HepG2 (cell line): ENCODE results near the gene NAB2. TPM values are rescaled to one million over a fixed set of nuclear protein-coding genes. Genes with fewer than 3 reads are reported as not detected.

Source experiments
- ATAC-seq: fragments of 200-7000 bp; cut with Tn5 transposase; 3 replicates; pipeline ENCODE4 v1.9.1; 2020; ENCODE audit warnings: mild to moderate bottlenecking, moderate library complexity
- BruUV-seq: library from RNA; stranded (reverse); fragments of 400-500 nt; replicated peaks from 2 replicates; lab custom pipeline; 2021; lab: Mats Ljungman, UMichigan
- CTCF ChIA-PET: fragments of 300-600 bp; formaldehyde crosslinking; extraction: SDS; loops from one replicate; lab custom pipeline; 2021; ENCODE audit warnings: low total read pairs, inconsistent platforms, low intra/inter-chr PET ratio; lab: Yijun Ruan, JAX
- POLR2A ChIA-PET: fragments of 350-600 bp; sonication (Branson Sonifier 250); formaldehyde crosslinking; loops from one replicate; lab custom pipeline; 2020; ENCODE audit warnings: antibody characterized with exemption, inconsistent platforms; lab: Yijun Ruan, JAX
- DNase-seq: peaks from one replicate; pipeline ENCODE4 v3.0.0-alpha.2; 2015; ENCODE audit warnings: low spot score
- FAIRE-seq: peaks from 3 replicates; lab custom pipeline; 2011; peaks lifted over from hg19 to GRCh38; lab: Jason Lieb, UNC
- H2AFZ ChIP-seq: one replicate; pipeline ENCODE4 v1.6.1; 2011; ENCODE audit warnings: low read length, inconsistent platforms
- H3K27ac ChIP-seq: fragments of 300-600 bp; 3 replicates; pipeline ENCODE4 v1.8.0; 2011; ENCODE audit warnings: mixed run types, mild to moderate bottlenecking, mixed read lengths, low read length, inconsistent platforms; ENCODE audit not compliant: insufficient read depth; ENCODE audit errors: extremely low read length
- H3K27me3 ChIP-seq, 2 experiments: fragments of 200-600 bp in 1 of 2; 2 replicates in 1 of 2; 3 replicates in 1 of 2; pipeline versions ENCODE4 v1.6.0 to v1.8.0; 2011; ENCODE audit warnings: low read length in 2 of 2, mild to moderate bottlenecking in 2 of 2, moderate library complexity in 2 of 2, inconsistent platforms in 1 of 2; ENCODE audit not compliant: insufficient read depth in 2 of 2, control insufficient read depth in 1 of 2
- H3K36me3 ChIP-seq, 2 experiments: fragments of 200-600 bp in 1 of 2; replicated peaks in 1 of 2; 2 replicates in 1 of 2; 3 replicates in 1 of 2; pipeline versions ENCODE4 v1.5.1 to v1.8.0; 2011; ENCODE audit warnings: low read length in 2 of 2, inconsistent platforms in 1 of 2; ENCODE audit not compliant: insufficient read depth in 2 of 2, control insufficient read depth in 1 of 2
- H3K4me1 ChIP-seq: 2 replicates; pipeline ENCODE4 v1.5.1; 2012; ENCODE audit warnings: low read length, inconsistent platforms; ENCODE audit not compliant: insufficient read depth
- H3K4me2 ChIP-seq: 2 replicates; pipeline ENCODE4 v1.6.0; 2011; ENCODE audit warnings: low read depth, low read length, inconsistent platforms
- H3K4me3 ChIP-seq, 3 experiments: fragments of 200-600 bp in 1 of 3; sonication (generic), shearing (Covaris generic) in 1 of 3; replicated peaks in 1 of 3; 2 replicates each; pipeline ENCODE4 v1.5.1; 2011 to 2016; ENCODE audit warnings: low read length in 3 of 3, inconsistent platforms in 2 of 3, low read depth in 2 of 3, mild to moderate bottlenecking in 2 of 3, control low read depth in 1 of 3, mixed read lengths in 1 of 3; ENCODE audit not compliant: insufficient read depth in 1 of 3
- H3K79me2 ChIP-seq: one replicate; pipeline ENCODE4 v1.6.1; 2011; ENCODE audit warnings: low read length, inconsistent platforms; ENCODE audit not compliant: insufficient read depth
- H3K9ac ChIP-seq: 2 replicates; pipeline ENCODE4 v1.6.0; 2011; ENCODE audit warnings: mild to moderate bottlenecking, low read depth, low read length, inconsistent platforms; ENCODE audit not compliant: insufficient read depth
- H3K9me3 ChIP-seq: 2 replicates; pipeline ENCODE4 v1.5.1; 2012; ENCODE audit warnings: mild to moderate bottlenecking, low read length
- H4K20me1 ChIP-seq: 2 replicates; pipeline ENCODE4 v1.6.0; 2011; ENCODE audit warnings: inconsistent platforms, mild to moderate bottlenecking, low read length, moderate library complexity; ENCODE audit not compliant: insufficient read depth
- AKAP8 ChIP-seq: sonication (generic); formaldehyde crosslinking; IDR thresholded peaks from 2 replicates; pipeline ENCODE4 v1.5.1; 2020; ENCODE audit warnings: mild to moderate bottlenecking, missing genetic modification reagents
- BCL3 ChIP-seq: sonication (generic); formaldehyde crosslinking; IDR thresholded peaks from 2 replicates; pipeline ENCODE4 v1.5.1; 2020; ENCODE audit warnings: mild to moderate bottlenecking, missing genetic modification reagents, moderate library complexity
- DZIP1 ChIP-seq: sonication (generic); formaldehyde crosslinking; IDR thresholded peaks from 2 replicates; pipeline ENCODE4 v1.5.0; 2020; ENCODE audit warnings: mild to moderate bottlenecking, missing genetic modification reagents
- GLI4 ChIP-seq: sonication (generic); formaldehyde crosslinking; IDR thresholded peaks from 2 replicates; pipeline ENCODE4 v1.5.1; 2020; ENCODE audit warnings: missing genetic modification reagents, mild to moderate bottlenecking, moderate library complexity, borderline replicate concordance
- GTF3A ChIP-seq: sonication (generic); formaldehyde crosslinking; conservative IDR thresholded peaks from 2 replicates; pipeline ENCODE4 v1.4.0; 2020; ENCODE audit warnings: mild to moderate bottlenecking, missing genetic modification reagents
- MTF1 ChIP-seq: sonication (generic); formaldehyde crosslinking; IDR thresholded peaks from 2 replicates; pipeline ENCODE4 v1.5.0; 2020; ENCODE audit warnings: missing genetic modification reagents
- NFRKB ChIP-seq: fragments of 450-650 bp; IDR thresholded peaks from 2 replicates; pipeline ENCODE4 v1.6.1; 2017
- PAX8 ChIP-seq: sonication (generic); formaldehyde crosslinking; IDR thresholded peaks from 2 replicates; pipeline ENCODE4 v1.8.0; 2022; ENCODE audit warnings: mild to moderate bottlenecking, missing genetic modification reagents, borderline replicate concordance
- PTBP1 ChIP-seq: fragments of 200-400 bp; formaldehyde crosslinking; IDR thresholded peaks from 2 replicates; pipeline ENCODE4 v1.6.1; 2018; ENCODE audit warnings: low read length, low read depth; ENCODE audit not compliant: poor library complexity, severe bottlenecking
- RFX3 ChIP-seq: IDR thresholded peaks from 2 replicates; pipeline ENCODE4 v1.6.1; 2016; ENCODE audit warnings: missing biosample characterization, missing genetic modification reagents
- SP140L ChIP-seq: sonication (generic); formaldehyde crosslinking; IDR thresholded peaks from 2 replicates; pipeline ENCODE4 v1.4.0; 2020; ENCODE audit warnings: missing genetic modification reagents, borderline replicate concordance
- SP4 ChIP-seq: sonication (generic); formaldehyde crosslinking; IDR thresholded peaks from 2 replicates; pipeline ENCODE4 v1.8.1; 2023; ENCODE audit warnings: mild to moderate bottlenecking, missing genetic modification reagents
- TIGD3 ChIP-seq: sonication (generic); formaldehyde crosslinking; IDR thresholded peaks from 2 replicates; pipeline ENCODE4 v1.5.1; 2020; ENCODE audit warnings: mild to moderate bottlenecking, missing genetic modification reagents, borderline replicate concordance
- TSC22D2 ChIP-seq: sonication (generic); formaldehyde crosslinking; IDR thresholded peaks from 2 replicates; pipeline ENCODE4 v1.5.1; 2020; ENCODE audit warnings: missing genetic modification reagents, mild to moderate bottlenecking, borderline replicate concordance
- ZC3H13 ChIP-seq: sonication (generic); formaldehyde crosslinking; IDR thresholded peaks from 2 replicates; pipeline ENCODE4 v1.8.1; 2023; ENCODE audit warnings: mild to moderate bottlenecking, missing genetic modification reagents, moderate library complexity
- ZNF12 ChIP-seq: sonication (generic); formaldehyde crosslinking; IDR thresholded peaks from 2 replicates; pipeline ENCODE4 v1.5.0; 2020; ENCODE audit warnings: missing genetic modification reagents
- ZNF546 ChIP-seq: sonication (generic); formaldehyde crosslinking; conservative IDR thresholded peaks from 2 replicates; pipeline ENCODE4 v1.8.1; 2023; ENCODE audit warnings: mild to moderate bottlenecking, missing genetic modification reagents
- ZNF616 ChIP-seq: sonication (generic); formaldehyde crosslinking; IDR thresholded peaks from 2 replicates; pipeline ENCODE4 v1.5.0; 2020; ENCODE audit warnings: low read depth, mild to moderate bottlenecking, missing genetic modification reagents
- ZNF839 ChIP-seq: sonication (generic); formaldehyde crosslinking; IDR thresholded peaks from 2 replicates; pipeline ENCODE4 v1.4.0; 2020; ENCODE audit warnings: missing genetic modification reagents, mild to moderate bottlenecking, borderline replicate concordance
- ZNF850 ChIP-seq: sonication (generic); formaldehyde crosslinking; conservative IDR thresholded peaks from 2 replicates; pipeline ENCODE4 v1.9.0; 2021; ENCODE audit warnings: mild to moderate bottlenecking, missing genetic modification reagents
- WGBS: methylation state at CpG from one replicate; pipeline ENCODE4 v1.1.6; 2017; ENCODE audit warnings: low lambda C conversion rate; 5-methylcytosine and 5-hydroxymethylcytosine counted together
- in situ Hi-C: cut with HindIII; loops from 2 replicates; pipeline ENCODE4 v1.10.0; 2017; ENCODE audit warnings: low pct_unique_long_range_greater_than_20kb; ENCODE audit not compliant: extremely low pct_ligation_motif_present
- intact Hi-C: fragments of 100-400 bp; cut with micrococcal nuclease; formaldehyde crosslinking; loops from one replicate; pipeline ENCODE4 v1.10.0; 2022; ENCODE audit not compliant: unreplicated experiment
- polyA plus RNA-seq, 8 experiments: library from polyadenylated mRNA; depleted of rRNA in 3 of 8; stranded (reverse) in 7 of 8; unstranded in 1 of 8; fragments of >200 nt; fragmentation: Illumina TruSeq in 4 of 8; extraction: Trizol in 4 of 8; gene quantifications; 2 replicates each; pipeline versions ENCODE4 v1.2.1 to v1.2.3, GENCODE V29; 2011 to 2016; ENCODE audit warnings: low read depth in 4 of 8, missing spikeins in 1 of 8, mixed read lengths in 1 of 8; ENCODE audit not compliant: insufficient read depth in 1 of 8
- total RNA-seq, 5 experiments: library from RNA; depleted of rRNA; stranded (reverse); fragments of >200 nt; fragmentation: Illumina TruSeq; extraction: Trizol; gene quantifications; 2 replicates each; pipeline ENCODE4 v1.2.3, GENCODE V29; 2016; ENCODE audit warnings: low read depth in 1 of 5

NAB2 gene
- total and polyA plus RNA-seq, 2 of the 13 experiments (the other 11 are each of a cell fraction or from before 2014, with no cell fraction given), result 11.7 to 12.9 TPM

GRCh38 chr12:57116580-57117281 is 27.8 kb downstream of the NAB2 start:
- ATAC-seq (no peak), FAIRE-seq (no peak), DNase-seq (no peak)
- H3K4me1 ChIP-seq, result peaks cover 18% of the 10 kb centered on the region
- 74% methylated on average over 4 of the region's 5 CpGs for WGBS
- no peaks in the 10 kb centered on the region for H3K36me3 ChIP-seq
- no peak overlapping the region for H3K4me2 ChIP-seq
- intact Hi-C loops (no loop called here), in situ Hi-C loops (no loop called here)
- no peak overlapping the region for H3K9ac ChIP-seq
- no peak overlapping the region for H2AFZ ChIP-seq
- no peaks in the 10 kb centered on the region for H4K20me1 ChIP-seq
- H3K27ac ChIP-seq, result no peak overlapping the region
- POLR2A ChIA-PET, result no interaction called here
- TF ChIP-seq MTF1 (CRISPR knock-in tag) (no peak), ZNF616 (CRISPR knock-in tag) (no peak), DZIP1 (no peak), PTBP1 (no peak), GTF3A (no peak), SP140L (CRISPR knock-in tag) (no peak), ZNF850 (CRISPR knock-in tag) (no peak), ZC3H13 (CRISPR knock-in tag) (no peak), AKAP8 (no peak), PAX8 (CRISPR knock-in tag) (no peak), GLI4 (CRISPR knock-in tag) (no peak), TSC22D2 (CRISPR knock-in tag) (no peak), ZNF546 (CRISPR knock-in tag) (no peak), RFX3 (CRISPR knock-in tag) (no peak), NFRKB (no peak), ZNF12 (CRISPR knock-in tag) (no peak), BCL3 (CRISPR knock-in tag) (no peak), ZNF839 (CRISPR knock-in tag) (no peak), SP4 (no peak), TIGD3 (CRISPR knock-in tag) (no peak)
- H3K27me3 ChIP-seq, result no peaks in the 10 kb centered on the region
- H3K79me2 ChIP-seq, result no peaks in the 10 kb centered on the region
- CTCF ChIA-PET, result no interaction called here
- H3K4me3 ChIP-seq, result no peak overlapping the region
- BruUV-seq, result no TSS peak
- H3K9me3 ChIP-seq, result no peaks in the 10 kb centered on the region
